ENCODE results near the gene PHF20.
"Not testable (repeated sequence)": the region's sequence is repeated elsewhere in the genome, so short reads cannot be mapped to it uniquely, and the experiment has no call there.

The PHF20 gene

GRCh38 chr20:35771689-35772562, at the start of gene PHF20:
Gene PHF20 (plus strand): TSS chr20:35772015. CDS start chr20:35801523, 29,508 bp downstream.
- peak; percentile 99 for DNase-seq (ENCODE audit: low spot score)

- DNase-seq (ENCODE audit: low spot score), result not testable (repeated sequence)
Measured at GRCh38 chr20:35723275-35723639, 48.6 kb upstream of the PHF20 start.

- not testable (repeated sequence) for DNase-seq (ENCODE audit: low spot score)
Measured at GRCh38 chr20:35723652-35724320, 48.0 kb upstream of the PHF20 start.

- no peak for DNase-seq (ENCODE audit: low spot score)
Measured at GRCh38 chr20:35724321-35725230, 47.2 kb upstream of the PHF20 start.

- DNase-seq (ENCODE audit: low spot score), result no peak
Measured at GRCh38 chr20:35726842-35727711, 44.7 kb upstream of the PHF20 start.

- no peak for DNase-seq (ENCODE audit: low spot score)
Measured at GRCh38 chr20:35729283-35729807, 42.5 kb upstream of the PHF20 start.

GRCh38 chr20:35729836-35730582, 41.8 kb upstream of the PHF20 start:
- DNase-seq (ENCODE audit: low spot score), result no peak

- no peak for DNase-seq (ENCODE audit: low spot score)
Measured at GRCh38 chr20:35730583-35731468, 41.0 kb upstream of the PHF20 start.

GRCh38 chr20:35731469-35731788, 40.4 kb upstream of the PHF20 start:
- DNase-seq (ENCODE audit: low spot score), result no peak

- DNase-seq (ENCODE audit: low spot score), result no peak
Measured at GRCh38 chr20:35731862-35732643, 39.8 kb upstream of the PHF20 start.

GRCh38 chr20:35732644-35732982, 39.2 kb upstream of the PHF20 start:
- DNase-seq (ENCODE audit: low spot score), result no peak

GRCh38 chr20:35734374-35734773, 37.4 kb upstream of the PHF20 start:
- no peak for DNase-seq (ENCODE audit: low spot score)

GRCh38 chr20:35734777-35735649, 36.8 kb upstream of the PHF20 start:
- DNase-seq (ENCODE audit: low spot score), result no peak

GRCh38 chr20:35735826-35736470, 35.9 kb upstream of the PHF20 start:
- DNase-seq (ENCODE audit: low spot score), result no peak

GRCh38 chr20:35737865-35738333, 33.9 kb upstream of the PHF20 start:
- DNase-seq (ENCODE audit: low spot score), result no peak

- no peak for DNase-seq (ENCODE audit: low spot score)
Measured at GRCh38 chr20:35738410-35739179, 33.2 kb upstream of the PHF20 start.
